Measurements from ENCODE around the gene ZGRF1. TPM values are rescaled to one million over a fixed set of nuclear protein-coding genes. Genes with fewer than 3 reads are reported as not detected.
"Not testable (repeated sequence)": the region's sequence is repeated elsewhere in the genome, so short reads cannot be mapped to it uniquely, and the experiment has no call there.

The ZGRF1 gene
- total RNA-seq, 1 donor from 2014 or later: 128 TPM

GRCh38 chr4:112646632-112647537 lies 10.2 kb upstream of the ZGRF1 start:
- H3K4me3 Mint-ChIP-seq: no peak overlapping the region
- H3K27ac Mint-ChIP-seq: no peak overlapping the region

GRCh38 chr4:112645541-112646329 lies 9.0 kb upstream of the ZGRF1 start:
- no peak for DNase-seq (ENCODE audit: low spot score)
- no peak overlapping the region for H2AFZ ChIP-seq (replicated peaks)
- peaks cover 17% of the 10 kb centered on the region for H3K36me3 ChIP-seq
- peak overlapping the region; percentile 97 for H3K27ac ChIP-seq
- H3K4me2 ChIP-seq: peak overlapping the region; percentile 99
- peaks cover 9% of the 10 kb centered on the region for H4K20me1 ChIP-seq (ENCODE audit: low read depth)
- H3K79me2 ChIP-seq (ENCODE audit: low read depth): peaks cover 100% of the 10 kb centered on the region
- no peaks in the 10 kb centered on the region for H3K27me3 Mint-ChIP-seq (ENCODE audit: insufficient read depth, low read depth)
- H3K27me3 ChIP-seq: no peaks in the 10 kb centered on the region
- H3K36me3 Mint-ChIP-seq: peaks cover 15% of the 10 kb centered on the region
- peaks cover 100% of the 10 kb centered on the region for H3F3A ChIP-seq (ENCODE audit: low read depth)
- no peak overlapping the region for H3K4me3 Mint-ChIP-seq
- H3K9ac ChIP-seq: peak overlapping the region; percentile 72
- peak overlapping the region; percentile 93 for H3K4me3 ChIP-seq
- H3K9me3 Mint-ChIP-seq: no peaks in the 10 kb centered on the region
- peaks cover 48% of the 10 kb centered on the region for H3K4me1 ChIP-seq
- H3K9me3 ChIP-seq (ENCODE audit: low read depth): no peaks in the 10 kb centered on the region
- peaks cover 14% of the 10 kb centered on the region for H3K4me1 Mint-ChIP-seq
- TF ChIP-seq CTCF (IDR thresholded peaks at IDR 0.05) (no peak), EZH2 (IDR thresholded peaks at IDR 0.05) (no peak), EZH2phosphoT487 (IDR thresholded peaks at IDR 0.05) (no peak)
- H3K27ac Mint-ChIP-seq: no peak overlapping the region

More at GRCh38 chr4:112646632-112647537, 10.2 kb upstream of the ZGRF1 start:
- Mint-ChIP-seq H3K9me3 (no peaks in the 10 kb centered on the region), H3K27me3 (ENCODE audit: insufficient read depth, low read depth) (no peaks in the 10 kb centered on the region), H3K4me1 (peaks cover 21% of the 10 kb centered on the region), H3K36me3 (peaks cover 14% of the 10 kb centered on the region)
- no peak for DNase-seq (ENCODE audit: low spot score)
- peaks cover 100% of the 10 kb centered on the region for H3F3A ChIP-seq (ENCODE audit: low read depth)
- H3K4me3 ChIP-seq: peak overlapping the region; percentile 93
- peak overlapping the region; percentile 72 for H3K9ac ChIP-seq
- peaks cover 19% of the 10 kb centered on the region for H3K36me3 ChIP-seq
- H4K20me1 ChIP-seq (ENCODE audit: low read depth): peaks cover 9% of the 10 kb centered on the region
- H3K27ac ChIP-seq: peak overlapping the region; percentile 97
- H3K27me3 ChIP-seq: no peaks in the 10 kb centered on the region
- no peak overlapping the region for H2AFZ ChIP-seq (replicated peaks)
- no peak for TF ChIP-seq EZH2phosphoT487 (IDR thresholded peaks at IDR 0.05)
- no peak for TF ChIP-seq CTCF (IDR thresholded peaks at IDR 0.05)
- H3K4me1 ChIP-seq: peaks cover 60% of the 10 kb centered on the region
- peak overlapping the region; percentile 99 for H3K4me2 ChIP-seq
- peaks cover 100% of the 10 kb centered on the region for H3K79me2 ChIP-seq (ENCODE audit: low read depth)
- H3K9me3 ChIP-seq (ENCODE audit: low read depth): no peaks in the 10 kb centered on the region

GRCh38 chr4:112644595-112645535 lies 8.2 kb upstream of the ZGRF1 start:
- H3K4me3 ChIP-seq: peak overlapping the region; percentile 93
- H3K36me3 ChIP-seq: peaks cover 14% of the 10 kb centered on the region
- H3K9ac ChIP-seq; H2AFZ ChIP-seq (replicated peaks); H3K27me3 ChIP-seq; H4K20me1 ChIP-seq (ENCODE audit: low read depth); H3K9me3 Mint-ChIP-seq; H3K27me3 Mint-ChIP-seq (ENCODE audit: insufficient read depth, low read depth); H3K27ac Mint-ChIP-seq; DNase-seq (ENCODE audit: low spot score); H3K9me3 ChIP-seq (ENCODE audit: low read depth); H3K4me1 Mint-ChIP-seq; H3K4me3 Mint-ChIP-seq: not testable (repeated sequence)
- peaks cover 99% of the 10 kb centered on the region for H3F3A ChIP-seq (ENCODE audit: low read depth)
- peaks cover 14% of the 10 kb centered on the region for H3K36me3 Mint-ChIP-seq
- H3K27ac ChIP-seq: peak overlapping the region; percentile 97
- H3K4me1 ChIP-seq: peaks cover 40% of the 10 kb centered on the region
- peak overlapping the region; percentile 99 for H3K4me2 ChIP-seq
- H3K79me2 ChIP-seq (ENCODE audit: low read depth): peaks cover 100% of the 10 kb centered on the region
